GM23338 (cell line): ENCODE measurements around the gene TUBB1. TPM values are rescaled to one million over a fixed set of nuclear protein-coding genes. Genes with fewer than 3 reads are reported as not detected.

Experiments
- ATAC-seq: fragments of 200-7000 bp; cut with Tn5 transposase; 3 replicates; pipeline ENCODE4 v1.9.1; 2020
- DNase-seq: peaks from one replicate; pipeline ENCODE4 v3.0.0-alpha.2; 2015; ENCODE audit warnings: low spot score
- H2AFZ ChIP-seq: fragments of 200-600 bp; sonication (generic); 2 replicates; pipeline ENCODE4 v1.8.0; 2016; ENCODE audit warnings: antibody characterized with exemption, mild to moderate bottlenecking, moderate library complexity
- H3F3A ChIP-seq: fragments of 200-600 bp; sonication (generic); replicated peaks from 2 replicates; pipeline ENCODE4 v1.8.0; 2017; ENCODE audit warnings: antibody characterized with exemption, mixed run types, low read depth
- H3K27ac ChIP-seq: fragments of 200-600 bp; sonication (generic); 2 replicates; pipeline ENCODE4 v1.6.1; 2016; ENCODE audit warnings: low read depth
- H3K27me3 ChIP-seq: fragments of 200-600 bp; sonication (generic); 2 replicates; pipeline ENCODE4 v1.8.0; 2016; ENCODE audit warnings: mild to moderate bottlenecking, mixed run types, moderate library complexity; ENCODE audit not compliant: insufficient read depth
- H3K36me3 ChIP-seq: fragments of 200-600 bp; sonication (generic); 2 replicates; pipeline ENCODE4 v1.8.0; 2016; ENCODE audit warnings: mild to moderate bottlenecking; ENCODE audit not compliant: insufficient read depth
- H3K4me1 ChIP-seq: fragments of 200-600 bp; sonication (generic); 2 replicates; pipeline ENCODE4 v1.8.0; 2016; ENCODE audit warnings: mild to moderate bottlenecking, moderate library complexity; ENCODE audit not compliant: insufficient read depth
- H3K4me2 ChIP-seq: fragments of 200-600 bp; sonication (generic); 2 replicates; pipeline ENCODE4 v1.7.1; 2017; ENCODE audit warnings: mixed run types
- H3K4me3 ChIP-seq: fragments of 200-600 bp; sonication (generic); 2 replicates; pipeline ENCODE4 v1.6.1; 2016; ENCODE audit warnings: mixed run types
- H3K79me2 ChIP-seq: fragments of 200-600 bp; sonication (generic); replicated peaks from 2 replicates; pipeline ENCODE4 v1.8.0; 2017; ENCODE audit warnings: mild to moderate bottlenecking; ENCODE audit not compliant: insufficient read depth
- H3K9me2 ChIP-seq: fragments of 200-600 bp; sonication (generic); 2 replicates; pipeline ENCODE4 v1.8.0; 2017; ENCODE audit not compliant: insufficient read depth
- H4K20me1 ChIP-seq: fragments of 200-600 bp; sonication (generic); replicated peaks from 2 replicates; pipeline ENCODE4 v1.8.0; 2017; ENCODE audit warnings: mild to moderate bottlenecking; ENCODE audit not compliant: insufficient read depth
- H3K27ac Mint-ChIP-seq: 2 replicates; pipeline ENCODE4 v1.8.0; 2020; ENCODE audit warnings: inconsistent platforms, mild to moderate bottlenecking, moderate library complexity, mixed read lengths
- H3K27me3 Mint-ChIP-seq: 3 replicates; pipeline ENCODE4 v1.8.0; 2022; ENCODE audit warnings: low read depth, mild to moderate bottlenecking, moderate library complexity, mixed read lengths, inconsistent platforms; ENCODE audit not compliant: insufficient read depth, poor library complexity
- H3K36me3 Mint-ChIP-seq: 3 replicates; pipeline ENCODE4 v1.8.0; 2021; ENCODE audit warnings: low read depth, mild to moderate bottlenecking, inconsistent platforms, moderate library complexity, mixed read lengths
- H3K4me1 Mint-ChIP-seq: 3 replicates; pipeline ENCODE4 v1.8.0; 2020; ENCODE audit warnings: mild to moderate bottlenecking, inconsistent platforms, mixed read lengths
- H3K4me3 Mint-ChIP-seq: 3 replicates; pipeline ENCODE4 v1.8.0; 2021; ENCODE audit warnings: moderate library complexity, mild to moderate bottlenecking, inconsistent platforms, mixed read lengths
- H3K9me3 Mint-ChIP-seq: 3 replicates; pipeline ENCODE4 v1.8.0; 2020; ENCODE audit warnings: moderate library complexity, mild to moderate bottlenecking, inconsistent platforms, mixed read lengths
- CREB1 ChIP-seq: fragments of 250-450 bp; sonication (Bioruptor Pico); IDR thresholded peaks from 2 replicates; pipeline ENCODE4 v1.5.0; 2020; ENCODE audit warnings: low read depth, mild to moderate bottlenecking, moderate library complexity
- EZH2 ChIP-seq: fragments of 200-600 bp; sonication (generic); IDR thresholded peaks from one replicate; pipeline ENCODE4 v1.8.0; 2017; ENCODE audit warnings: antibody characterized with exemption, mild to moderate bottlenecking, low read depth; ENCODE audit not compliant: unreplicated experiment
- EZH2phosphoT487 ChIP-seq: fragments of 200-600 bp; sonication (generic); IDR thresholded peaks from one replicate; pipeline ENCODE4 v1.8.1; 2018; ENCODE audit warnings: antibody characterized with exemption; ENCODE audit not compliant: unreplicated experiment
- JUNB ChIP-seq: IDR thresholded peaks from one replicate; pipeline ENCODE4 v1.6.1; 2016; ENCODE audit warnings: antibody characterized with exemption; ENCODE audit not compliant: unreplicated experiment
- POLR2AphosphoS5 ChIP-seq: IDR thresholded peaks from 2 replicates; pipeline ENCODE4 v1.6.1; 2016; ENCODE audit warnings: antibody characterized with exemption, low read depth
- STAT1 ChIP-seq: IDR thresholded peaks from one replicate; pipeline ENCODE4 v1.6.1; 2016; ENCODE audit warnings: antibody characterized with exemption; ENCODE audit not compliant: unreplicated experiment
- ZNF114 ChIP-seq: fragments of 250-450 bp; sonication (Bioruptor Pico); IDR thresholded peaks from 2 replicates; pipeline ENCODE4 v1.5.0; 2020; ENCODE audit warnings: mild to moderate bottlenecking, moderate library complexity
- ZNF331 ChIP-seq: fragments of 250-450 bp; sonication (Bioruptor Pico); IDR thresholded peaks from 2 replicates; pipeline ENCODE4 v1.5.0; 2020; ENCODE audit warnings: low read depth, mild to moderate bottlenecking, moderate library complexity
- polyA plus RNA-seq: library from polyadenylated mRNA; unstranded; fragments of >200 nt; fragmentation: Nextera tagmentation; extraction: Ambion mirVana; gene quantifications from 2 replicates; pipeline ENCODE4 v1.2.1, GENCODE V29; 2016
- total RNA-seq: library from RNA; depleted of rRNA; stranded (reverse); fragments of >200 nt; shearing (Covaris generic); gene quantifications from 2 replicates; pipeline ENCODE4 v1.2.3, GENCODE V29; 2014
- TF ChIP-seq, protein P1 (sequence below), 2 experiments: fragments of 200-600 bp in 1 of 2; sonication (generic) in 1 of 2; conservative IDR thresholded peaks; 2 replicates each; pipeline versions ENCODE4 v1.5.1 to v1.6.1; 2016 to 2017; ENCODE audit warnings: antibody characterized with exemption in 2 of 2, low read depth in 2 of 2, mild to moderate bottlenecking in 2 of 2, moderate library complexity in 1 of 2
- TF ChIP-seq, protein P2 (sequence below): IDR thresholded peaks from 2 replicates; pipeline ENCODE4 v1.6.1; 2016; ENCODE audit warnings: antibody characterized with exemption

TUBB1 gene
- total and polyA plus RNA-seq, 2 experiments from 2014 or later: not detected

DNA sequence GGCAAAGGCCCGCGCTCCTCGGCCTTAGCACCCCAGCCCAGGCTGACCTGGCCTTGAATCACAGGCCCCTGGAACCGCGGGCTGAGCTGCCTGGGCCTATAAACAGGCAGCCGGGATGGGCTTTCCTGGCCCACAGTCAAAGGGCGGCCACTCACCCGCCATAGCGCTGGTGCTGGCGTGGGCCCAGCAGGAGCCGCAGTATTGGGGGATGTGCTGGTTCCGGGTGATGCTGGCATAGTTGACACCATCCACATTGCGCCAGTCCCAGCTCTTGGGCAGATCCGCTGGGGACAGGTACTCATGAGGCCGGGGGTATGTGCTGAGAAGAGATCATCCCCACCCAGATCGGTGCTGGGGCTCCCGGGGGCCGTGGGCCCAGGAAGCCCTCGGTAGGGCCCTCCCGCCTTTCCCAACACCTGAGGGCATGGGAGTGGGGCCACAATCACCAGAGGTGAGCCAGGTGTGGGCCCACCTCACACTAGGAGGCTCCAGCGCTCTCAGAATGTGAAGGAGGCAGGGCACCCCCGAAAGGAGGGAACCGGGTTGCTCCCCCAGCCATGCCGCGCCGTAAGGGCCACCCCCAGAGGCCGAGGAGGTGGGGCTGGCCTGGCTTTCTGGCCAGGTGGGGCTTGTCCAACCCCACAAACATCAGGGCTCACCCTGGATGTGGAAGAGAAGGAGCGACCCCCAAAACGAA is 12.9 kb upstream of the TUBB1 start (continued):
- TF ChIP-seq, protein P1, sequence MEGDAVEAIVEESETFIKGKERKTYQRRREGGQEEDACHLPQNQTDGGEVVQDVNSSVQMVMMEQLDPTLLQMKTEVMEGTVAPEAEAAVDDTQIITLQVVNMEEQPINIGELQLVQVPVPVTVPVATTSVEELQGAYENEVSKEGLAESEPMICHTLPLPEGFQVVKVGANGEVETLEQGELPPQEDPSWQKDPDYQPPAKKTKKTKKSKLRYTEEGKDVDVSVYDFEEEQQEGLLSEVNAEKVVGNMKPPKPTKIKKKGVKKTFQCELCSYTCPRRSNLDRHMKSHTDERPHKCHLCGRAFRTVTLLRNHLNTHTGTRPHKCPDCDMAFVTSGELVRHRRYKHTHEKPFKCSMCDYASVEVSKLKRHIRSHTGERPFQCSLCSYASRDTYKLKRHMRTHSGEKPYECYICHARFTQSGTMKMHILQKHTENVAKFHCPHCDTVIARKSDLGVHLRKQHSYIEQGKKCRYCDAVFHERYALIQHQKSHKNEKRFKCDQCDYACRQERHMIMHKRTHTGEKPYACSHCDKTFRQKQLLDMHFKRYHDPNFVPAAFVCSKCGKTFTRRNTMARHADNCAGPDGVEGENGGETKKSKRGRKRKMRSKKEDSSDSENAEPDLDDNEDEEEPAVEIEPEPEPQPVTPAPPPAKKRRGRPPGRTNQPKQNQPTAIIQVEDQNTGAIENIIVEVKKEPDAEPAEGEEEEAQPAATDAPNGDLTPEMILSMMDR (conservative IDR thresholded peaks at IDR 0.05; ENCODE audit: low read depth in 2 of 2): no peak; a peak in 1 of 4 replicates
- TF ChIP-seq STAT1: no peak
- TF ChIP-seq EZH2: no peak
- TF ChIP-seq POLR2AphosphoS5: no peak

DNA sequence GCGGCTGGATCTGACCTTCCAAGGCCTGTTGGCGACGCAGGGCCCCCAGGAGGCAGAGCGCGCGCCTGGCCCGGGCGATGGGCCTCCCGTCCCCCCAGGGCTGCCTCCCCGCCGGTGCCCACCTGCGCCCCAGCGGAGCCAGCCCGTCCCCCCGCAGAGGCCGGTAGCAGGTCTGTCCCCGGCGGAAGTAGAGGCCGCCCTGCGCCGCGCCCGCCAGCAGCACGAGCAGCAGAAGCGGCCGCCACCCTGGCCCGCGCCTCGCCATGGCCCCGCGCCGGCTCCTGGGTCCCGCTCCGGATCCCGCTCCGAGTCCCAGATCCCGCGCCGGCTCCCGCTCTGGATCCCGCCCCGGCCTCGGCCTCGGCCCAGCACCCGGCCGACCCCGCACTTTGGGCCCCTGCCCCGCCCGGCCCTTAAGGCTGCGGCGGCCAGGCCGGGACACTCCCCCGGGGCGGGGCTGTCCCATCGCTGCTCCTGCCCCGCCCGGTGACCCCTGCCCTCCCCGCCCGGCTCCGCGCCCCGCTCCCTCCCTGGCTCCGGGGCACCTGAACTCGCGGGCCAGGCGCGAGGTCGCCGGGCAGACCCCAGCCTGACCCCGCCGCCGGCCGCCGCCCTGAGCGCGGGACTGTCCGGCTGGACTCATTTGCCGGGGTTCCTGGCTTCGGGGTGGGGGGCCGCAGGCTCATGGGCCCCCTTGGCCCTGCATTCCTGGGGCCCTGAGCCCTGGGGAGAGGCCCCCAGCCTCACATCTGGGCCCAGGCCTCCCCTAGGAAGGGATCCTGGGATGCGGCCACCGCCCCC is 12.2 kb upstream of the TUBB1 start, which contains the start of gene CTSZ:
Gene CTSZ, minus strand, starts transcription at position 391 of the 801 bp plus-strand sequence. Its CDS starts 126 bp downstream, at position 265.
- no peaks in the 10 kb centered on the region for H3K9me2 ChIP-seq
- H3K27ac Mint-ChIP-seq: no peak within 1 kb of the TSS
- H3K36me3 ChIP-seq: no peaks in the 10 kb centered on the region
- peaks cover 26% of the 10 kb centered on the region for H3K27me3 Mint-ChIP-seq
- peaks cover 5% of the 10 kb centered on the region; the same call in 1 of the 2 replicates for H3K4me1 ChIP-seq
- 0 out of 2 replicates have a peak, but pooled peaks cover 5% of the 10 kb centered on the region for H4K20me1 ChIP-seq
- H3K9me3 Mint-ChIP-seq: no peaks in the 10 kb centered on the region
- peak within 1 kb of the TSS; percentile 65 for H3K4me3 Mint-ChIP-seq
- H3K27ac ChIP-seq: no peak within 1 kb of the TSS
- peaks cover 27% of the 10 kb centered on the region for H3K4me1 Mint-ChIP-seq
- H3K27me3 ChIP-seq: peaks cover 11% of the 10 kb centered on the region
- TF ChIP-seq CREB1 (CRISPR knock-in tag) (peak; percentile 5; the same call in 1 of the 2 replicates), EZH2 (no peak)
- peak; percentile 85 for DNase-seq
- peak within 1 kb of the TSS; percentile 96 for H3K4me2 ChIP-seq
- peak within 1 kb of the TSS; percentile 65 for H3K4me3 ChIP-seq
- H3K79me2 ChIP-seq: no peaks in the 10 kb centered on the region
- H3F3A ChIP-seq: no peaks in the 10 kb centered on the region
- ATAC-seq: peak; percentile 85
- H3K36me3 Mint-ChIP-seq: no peaks in the 10 kb centered on the region; the same call in 2 of the 3 replicates
- H2AFZ ChIP-seq: peak within 1 kb of the TSS; percentile 81

DNA sequence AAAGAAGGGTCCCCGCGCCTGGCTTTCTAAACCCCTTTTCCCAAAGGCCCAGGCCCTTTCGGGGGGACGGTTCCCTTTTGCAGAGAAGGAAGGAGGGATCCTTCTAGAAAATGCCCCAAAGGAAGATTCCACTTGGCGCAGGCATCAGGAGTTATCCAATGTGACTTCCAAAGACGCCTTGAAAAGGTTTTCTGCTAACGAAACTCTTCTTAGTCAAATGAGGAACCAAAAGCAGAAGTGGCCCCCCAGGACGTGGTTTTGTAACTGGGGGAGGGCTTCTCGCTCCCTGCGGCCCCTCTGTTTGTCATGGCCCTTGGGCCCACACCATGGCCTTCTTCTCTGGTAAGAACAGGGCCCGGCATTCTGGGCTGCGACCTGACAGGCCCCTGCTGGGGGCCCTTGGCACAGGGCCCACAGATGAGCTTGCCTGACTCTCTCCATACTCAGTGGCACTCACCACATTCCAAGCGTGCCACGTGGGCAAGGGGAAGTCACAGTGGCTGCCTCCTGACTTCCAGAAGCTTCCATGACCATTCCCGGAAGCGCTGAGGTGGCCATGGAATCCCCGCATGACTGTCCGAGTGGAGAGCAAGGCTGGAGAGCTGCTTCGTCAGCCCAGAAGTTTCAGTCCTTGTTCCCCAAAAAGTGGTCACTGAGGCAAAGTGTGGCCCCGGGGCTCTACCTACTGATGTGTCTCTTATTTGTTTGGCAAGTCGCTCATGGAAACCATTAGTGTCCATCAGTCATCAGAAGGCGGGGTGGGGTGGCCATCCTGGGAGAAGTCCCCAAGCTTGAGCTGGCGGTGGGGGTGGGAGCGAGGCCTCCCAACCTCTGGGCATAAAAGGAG is 11.3 kb upstream of the TUBB1 start:
- Mint-ChIP-seq H3K27me3 (peaks cover 22% of the 10 kb centered on the region), H3K27ac (no peak overlapping the region), H3K4me1 (peaks cover 27% of the 10 kb centered on the region), H3K9me3 (no peaks in the 10 kb centered on the region), H3K36me3 (no peaks in the 10 kb centered on the region; the same call in 2 of the 3 replicates), H3K4me3 (peak overlapping the region; percentile 64)
- 0 out of 2 replicates have a peak, but pooled peaks cover 5% of the 10 kb centered on the region for H4K20me1 ChIP-seq
- no peaks in the 10 kb centered on the region for H3K36me3 ChIP-seq
- no peaks in the 10 kb centered on the region for H3F3A ChIP-seq
- H3K27me3 ChIP-seq: peaks cover 11% of the 10 kb centered on the region
- peak overlapping the region; percentile 65 for H3K4me3 ChIP-seq
- H3K4me1 ChIP-seq: peaks cover 5% of the 10 kb centered on the region; the same call in 1 of the 2 replicates
- peak overlapping the region; percentile 96 for H3K4me2 ChIP-seq
- DNase-seq (peak; percentile 24), ATAC-seq (no peak)
- H2AFZ ChIP-seq: peak overlapping the region; percentile 78; the same call in 1 of the 2 replicates
- no peaks in the 10 kb centered on the region for H3K9me2 ChIP-seq
- no peak overlapping the region for H3K27ac ChIP-seq
- H3K79me2 ChIP-seq: no peaks in the 10 kb centered on the region
- TF ChIP-seq JUNB (no peak), CREB1 (CRISPR knock-in tag) (no peak), ZNF114 (CRISPR knock-in tag) (no peak), EZH2phosphoT487 (no peak), EZH2 (no peak), ZNF331 (no peak)
- TF ChIP-seq, protein P2, sequence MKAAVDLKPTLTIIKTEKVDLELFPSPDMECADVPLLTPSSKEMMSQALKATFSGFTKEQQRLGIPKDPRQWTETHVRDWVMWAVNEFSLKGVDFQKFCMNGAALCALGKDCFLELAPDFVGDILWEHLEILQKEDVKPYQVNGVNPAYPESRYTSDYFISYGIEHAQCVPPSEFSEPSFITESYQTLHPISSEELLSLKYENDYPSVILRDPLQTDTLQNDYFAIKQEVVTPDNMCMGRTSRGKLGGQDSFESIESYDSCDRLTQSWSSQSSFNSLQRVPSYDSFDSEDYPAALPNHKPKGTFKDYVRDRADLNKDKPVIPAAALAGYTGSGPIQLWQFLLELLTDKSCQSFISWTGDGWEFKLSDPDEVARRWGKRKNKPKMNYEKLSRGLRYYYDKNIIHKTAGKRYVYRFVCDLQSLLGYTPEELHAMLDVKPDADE: no peak
- TF ChIP-seq, protein P1 (conservative IDR thresholded peaks at IDR 0.05; ENCODE audit: low read depth in 2 of 2): no peak
